Smooth muscle cell (in vitro differentiated cells): ENCODE data around the gene SEMA5A. TPM values are rescaled to one million over a fixed set of nuclear protein-coding genes. Genes with fewer than 3 reads are reported as not detected.

Experiments used
- DNase-seq: peaks from one replicate; lab custom pipeline; 2025; ENCODE audit not compliant: unreplicated experiment; lab: John Stamatoyannopoulos, UW
- H2AFZ ChIP-seq: fragments of 200-600 bp; sonication (generic); 2 replicates; pipeline ENCODE4 v1.6.0; 2016; ENCODE audit warnings: antibody characterized with exemption, low read depth, mild to moderate bottlenecking
- H3F3A ChIP-seq: fragments of 200-600 bp; sonication (generic); 2 replicates; pipeline ENCODE4 v1.6.0; 2017; ENCODE audit warnings: antibody characterized with exemption, low read depth
- H3K27ac ChIP-seq: fragments of 200-600 bp; sonication (generic); 2 replicates; pipeline ENCODE4 v1.5.1; 2016; ENCODE audit warnings: low read depth, mild to moderate bottlenecking
- H3K27me3 ChIP-seq: fragments of 200-600 bp; sonication (generic); 2 replicates; pipeline ENCODE4 v1.6.1; 2016; ENCODE audit warnings: low read depth, mild to moderate bottlenecking
- H3K36me3 ChIP-seq: fragments of 200-600 bp; sonication (generic); 2 replicates; pipeline ENCODE4 v1.5.1; 2016; ENCODE audit warnings: low read depth
- H3K4me1 ChIP-seq: fragments of 200-600 bp; sonication (generic); 2 replicates; pipeline ENCODE4 v1.5.1; 2016; ENCODE audit warnings: low read depth
- H3K4me2 ChIP-seq: fragments of 200-600 bp; sonication (generic); 2 replicates; pipeline ENCODE4 v1.6.0; 2016; ENCODE audit warnings: mild to moderate bottlenecking
- H3K4me3 ChIP-seq: fragments of 200-600 bp; sonication (generic); 2 replicates; pipeline ENCODE4 v1.5.1; 2016; ENCODE audit warnings: mild to moderate bottlenecking
- H3K79me2 ChIP-seq: fragments of 200-600 bp; sonication (generic); 2 replicates; pipeline ENCODE4 v1.6.0; 2016; ENCODE audit warnings: low read depth, mild to moderate bottlenecking
- H3K9ac ChIP-seq: fragments of 200-600 bp; sonication (generic); 2 replicates; pipeline ENCODE4 v1.6.0; 2016; ENCODE audit warnings: low read depth
- H3K9me3 ChIP-seq: fragments of 200-600 bp; sonication (generic); replicated peaks from 2 replicates; pipeline ENCODE4 v1.5.1; 2016; ENCODE audit warnings: low read depth
- H4K20me1 ChIP-seq: fragments of 200-600 bp; sonication (generic); 2 replicates; pipeline ENCODE4 v1.6.0; 2016; ENCODE audit warnings: low read depth
- WGBS: methylation state at CpG from one replicate; pipeline ENCODE4 v1.1.7; 2016; ENCODE audit warnings: low lambda C conversion rate; 5-methylcytosine and 5-hydroxymethylcytosine counted together
- polyA plus RNA-seq: library from polyadenylated mRNA; unstranded; fragments of >200 nt; fragmentation: Nextera tagmentation; extraction: Ambion mirVana; gene quantifications from 2 replicates; pipeline ENCODE4 v1.2.1, GENCODE V29; 2016
- total RNA-seq: library from RNA; depleted of rRNA; stranded (reverse); fragments of >200 nt; gene quantifications from 2 replicates; pipeline ENCODE4 v1.2.3, GENCODE V29; 2014
- TF ChIP-seq, protein P1 (sequence below): fragments of 200-600 bp; sonication (generic); IDR thresholded peaks from 2 replicates; pipeline ENCODE4 v1.5.1; 2017; ENCODE audit warnings: borderline replicate concordance, mild to moderate bottlenecking, antibody characterized with exemption; ENCODE audit not compliant: insufficient read depth, poor library complexity, severe bottlenecking

The SEMA5A gene
- total and polyA plus RNA-seq, 2 experiments from 2014 or later, result 21.6 to 65.1 TPM

DNA sequence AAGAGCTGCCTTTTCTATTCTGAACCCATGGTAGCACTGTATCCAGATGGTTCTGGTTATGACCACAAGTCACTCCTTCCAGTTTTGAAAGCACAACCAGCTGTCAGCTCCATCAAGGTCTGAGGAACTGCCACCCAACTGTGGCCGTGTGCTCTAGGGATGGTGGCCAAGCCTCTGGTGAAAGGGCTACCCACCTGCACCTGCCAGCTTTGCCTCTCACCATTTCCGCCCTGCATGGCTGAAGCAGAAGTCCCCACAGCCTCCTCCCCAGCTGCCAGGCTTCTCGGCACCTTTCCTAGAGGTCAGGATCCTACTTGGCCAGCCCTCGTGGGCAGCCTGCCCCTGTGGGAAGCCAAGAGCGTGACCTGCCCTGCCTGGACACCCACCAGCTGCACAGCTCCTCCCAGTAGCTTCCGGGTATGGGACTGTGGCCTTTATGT lies 16.8 kb downstream of the SEMA5A start:
- Histone ChIP-seq H3K36me3 (no peaks in the 10 kb centered on the region), H3K4me3 (no peak overlapping the region), H2AFZ (no peak overlapping the region), H3K79me2 (peaks cover 73% of the 10 kb centered on the region), H3K4me2 (no peak overlapping the region), H3K27me3 (no peaks in the 10 kb centered on the region), H3K9me3 (no peaks in the 10 kb centered on the region), H4K20me1 (peaks cover 51% of the 10 kb centered on the region), H3F3A (no peaks in the 10 kb centered on the region), H3K9ac (no peak overlapping the region), H3K27ac (no peak overlapping the region), H3K4me1 (peaks cover 14% of the 10 kb centered on the region)
- TF ChIP-seq, protein P1, sequence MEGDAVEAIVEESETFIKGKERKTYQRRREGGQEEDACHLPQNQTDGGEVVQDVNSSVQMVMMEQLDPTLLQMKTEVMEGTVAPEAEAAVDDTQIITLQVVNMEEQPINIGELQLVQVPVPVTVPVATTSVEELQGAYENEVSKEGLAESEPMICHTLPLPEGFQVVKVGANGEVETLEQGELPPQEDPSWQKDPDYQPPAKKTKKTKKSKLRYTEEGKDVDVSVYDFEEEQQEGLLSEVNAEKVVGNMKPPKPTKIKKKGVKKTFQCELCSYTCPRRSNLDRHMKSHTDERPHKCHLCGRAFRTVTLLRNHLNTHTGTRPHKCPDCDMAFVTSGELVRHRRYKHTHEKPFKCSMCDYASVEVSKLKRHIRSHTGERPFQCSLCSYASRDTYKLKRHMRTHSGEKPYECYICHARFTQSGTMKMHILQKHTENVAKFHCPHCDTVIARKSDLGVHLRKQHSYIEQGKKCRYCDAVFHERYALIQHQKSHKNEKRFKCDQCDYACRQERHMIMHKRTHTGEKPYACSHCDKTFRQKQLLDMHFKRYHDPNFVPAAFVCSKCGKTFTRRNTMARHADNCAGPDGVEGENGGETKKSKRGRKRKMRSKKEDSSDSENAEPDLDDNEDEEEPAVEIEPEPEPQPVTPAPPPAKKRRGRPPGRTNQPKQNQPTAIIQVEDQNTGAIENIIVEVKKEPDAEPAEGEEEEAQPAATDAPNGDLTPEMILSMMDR, result no peak
- DNase-seq, result no peak
- 97% methylated on average over 6 of the region's 6 CpGs for WGBS

DNA sequence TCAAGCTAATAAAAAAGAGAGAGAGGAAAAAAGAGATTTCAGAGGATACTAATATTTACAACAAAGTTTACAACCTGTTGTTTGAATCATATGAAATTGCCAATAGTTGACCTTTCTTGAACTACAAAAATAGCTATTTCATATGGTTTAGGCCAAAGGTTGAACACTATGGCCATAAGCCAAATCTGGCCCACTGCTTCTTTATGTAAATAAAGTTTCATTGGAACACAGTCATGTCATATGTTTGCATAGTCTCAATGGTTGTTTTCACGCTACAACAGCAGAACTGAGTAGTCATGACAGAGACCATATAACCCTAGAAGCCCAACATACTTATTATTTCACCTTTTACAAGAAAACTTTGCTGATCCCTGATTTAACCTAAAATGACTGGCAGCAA lies 20.9 kb downstream of the SEMA5A start:
- TF ChIP-seq, protein P1, result no peak
- Histone ChIP-seq H3F3A (no peaks in the 10 kb centered on the region), H3K79me2 (peaks cover 43% of the 10 kb centered on the region), H3K9ac (no peak overlapping the region), H3K27ac (no peak overlapping the region), H3K9me3 (no peaks in the 10 kb centered on the region), H3K4me2 (no peak overlapping the region), H3K4me1 (no peaks in the 10 kb centered on the region), H4K20me1 (peaks cover 36% of the 10 kb centered on the region), H3K27me3 (no peaks in the 10 kb centered on the region), H3K36me3 (no peaks in the 10 kb centered on the region), H2AFZ (no peak overlapping the region), H3K4me3 (no peak overlapping the region)
- WGBS, result 96% methylated on average over 1 of the region's 1 CpG
- no peak for DNase-seq

DNA sequence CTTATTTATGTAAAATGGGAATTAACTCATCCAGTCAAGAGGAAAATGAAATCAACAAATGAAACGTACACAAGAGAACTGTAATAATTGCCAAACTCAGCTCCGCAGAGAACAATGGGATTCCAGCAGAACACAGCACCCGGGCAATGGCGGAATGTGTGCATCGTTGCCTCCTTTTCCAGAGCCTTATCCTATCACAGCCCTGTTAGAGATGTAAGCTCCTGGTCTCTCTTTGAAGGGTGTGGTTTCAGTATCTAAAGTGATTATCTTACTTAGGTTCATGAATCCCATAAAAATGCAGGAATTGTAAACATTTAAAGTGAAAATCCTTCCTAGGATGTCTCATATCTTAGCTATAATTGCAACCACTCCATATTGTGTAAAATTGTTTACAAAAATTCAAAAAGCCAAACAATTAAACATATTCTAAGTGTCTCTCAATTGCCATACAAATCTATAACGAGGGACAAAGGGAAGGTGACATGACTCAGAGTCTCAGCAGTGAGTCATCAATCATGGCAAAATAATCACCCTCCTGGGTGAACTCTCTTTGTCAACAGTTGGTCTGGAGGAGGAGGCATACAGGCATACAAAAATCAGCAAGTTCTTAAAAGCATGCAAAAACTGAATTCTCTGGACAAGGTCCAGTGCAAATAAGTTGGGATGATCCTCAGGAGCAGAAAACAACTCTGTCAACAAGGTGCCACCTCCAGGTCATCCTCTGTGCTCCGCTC lies 22.6 kb downstream of the SEMA5A start:
- DNase-seq, result no peak
- H3K27ac ChIP-seq, result peak overlapping the region; percentile 17
- no peaks in the 10 kb centered on the region for H3K27me3 ChIP-seq
- no peak overlapping the region for H3K4me2 ChIP-seq
- TF ChIP-seq, protein P1, result no peak
- no peaks in the 10 kb centered on the region for H3K36me3 ChIP-seq
- no peaks in the 10 kb centered on the region for H3K4me1 ChIP-seq
- peaks cover 40% of the 10 kb centered on the region for H4K20me1 ChIP-seq
- H3K79me2 ChIP-seq, result peaks cover 36% of the 10 kb centered on the region
- H2AFZ ChIP-seq, result no peak overlapping the region
- H3K9ac ChIP-seq, result no peak overlapping the region
- 73% methylated on average over 7 of the region's 7 CpGs for WGBS
- H3F3A ChIP-seq, result peaks cover 2% of the 10 kb centered on the region
- H3K4me3 ChIP-seq, result no peak overlapping the region
- H3K9me3 ChIP-seq, result no peaks in the 10 kb centered on the region

DNA sequence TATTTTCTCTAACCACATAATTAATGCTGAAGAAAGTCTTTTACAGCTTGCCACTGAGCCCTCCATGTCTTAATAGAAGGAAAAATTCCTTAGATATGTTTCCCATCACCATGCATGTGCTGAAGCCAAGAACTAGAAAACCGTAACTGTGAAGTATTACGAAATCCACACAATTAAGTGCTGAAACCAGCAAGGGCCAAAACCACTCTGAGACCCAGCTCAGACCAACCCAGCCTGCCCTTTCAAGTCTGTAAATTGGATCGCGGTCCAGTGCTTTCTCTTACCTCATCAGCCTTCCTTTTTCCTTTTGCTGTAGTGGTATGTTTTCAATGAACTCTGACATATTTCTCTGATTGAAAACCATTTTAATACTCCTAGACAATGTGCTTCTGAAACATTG lies 26.3 kb downstream of the SEMA5A start:
- H3K79me2 ChIP-seq, result peaks cover 44% of the 10 kb centered on the region
- TF ChIP-seq, protein P1, result no peak
- peak overlapping the region; percentile 8 for H3K4me2 ChIP-seq
- no peak overlapping the region for H3K4me3 ChIP-seq
- no peaks in the 10 kb centered on the region for H3K27me3 ChIP-seq
- H3K27ac ChIP-seq, result no peak overlapping the region
- H3K36me3 ChIP-seq, result no peaks in the 10 kb centered on the region
- no peak overlapping the region for H3K9ac ChIP-seq
- peaks cover 6% of the 10 kb centered on the region for H3F3A ChIP-seq
- DNase-seq, result no peak
- peaks cover 56% of the 10 kb centered on the region for H4K20me1 ChIP-seq
- no peak overlapping the region for H2AFZ ChIP-seq
- H3K9me3 ChIP-seq, result no peaks in the 10 kb centered on the region
- no peaks in the 10 kb centered on the region for H3K4me1 ChIP-seq
- 44% methylated on average over 4 of the region's 4 CpGs for WGBS
